RWPE1 (cell line): Measurements from ENCODE around the gene BCHE.

ENCODE experiments used
- CTCF ChIA-PET: fragments of 350-600 bp; sonication (Branson Sonifier 250); formaldehyde crosslinking; extraction: SDS; loops from one replicate; lab custom pipeline; 2021; lab: Yijun Ruan, JAX
- POLR2A ChIA-PET: fragments of 400-600 bp; formaldehyde crosslinking; extraction: SDS; loops from one replicate; lab custom pipeline; 2020; ENCODE audit warnings: antibody characterized with exemption; ENCODE audit not compliant: low non-redundant PET; lab: Yijun Ruan, JAX
- DNase-seq: peaks from one replicate; pipeline ENCODE4 v3.0.0; 2012; ENCODE audit warnings: low spot score
- H3K27ac ChIP-seq: fragments of 450-650 bp; 2 replicates; pipeline ENCODE4 v1.5.1; 2017
- TF ChIP-seq, protein P1 (sequence below): fragments of 450-650 bp; conservative IDR thresholded peaks from 2 replicates; pipeline ENCODE4 v1.5.1; 2017; ENCODE audit warnings: low read depth, mild to moderate bottlenecking

BCHE gene

GRCh38 chr3:165754219-165755007 lies 82.8 kb downstream of the BCHE start:
- DNase-seq: no peak
- ChIA-PET POLR2A (no interaction called here), CTCF (interaction anchor here (0.6 kb wide), 1 partner anchor 415 kb away, joined by 3 read pairs; no protein-coding TSS in a partner anchor)
- H3K27ac ChIP-seq: no peak overlapping the region
- TF ChIP-seq, protein P1, sequence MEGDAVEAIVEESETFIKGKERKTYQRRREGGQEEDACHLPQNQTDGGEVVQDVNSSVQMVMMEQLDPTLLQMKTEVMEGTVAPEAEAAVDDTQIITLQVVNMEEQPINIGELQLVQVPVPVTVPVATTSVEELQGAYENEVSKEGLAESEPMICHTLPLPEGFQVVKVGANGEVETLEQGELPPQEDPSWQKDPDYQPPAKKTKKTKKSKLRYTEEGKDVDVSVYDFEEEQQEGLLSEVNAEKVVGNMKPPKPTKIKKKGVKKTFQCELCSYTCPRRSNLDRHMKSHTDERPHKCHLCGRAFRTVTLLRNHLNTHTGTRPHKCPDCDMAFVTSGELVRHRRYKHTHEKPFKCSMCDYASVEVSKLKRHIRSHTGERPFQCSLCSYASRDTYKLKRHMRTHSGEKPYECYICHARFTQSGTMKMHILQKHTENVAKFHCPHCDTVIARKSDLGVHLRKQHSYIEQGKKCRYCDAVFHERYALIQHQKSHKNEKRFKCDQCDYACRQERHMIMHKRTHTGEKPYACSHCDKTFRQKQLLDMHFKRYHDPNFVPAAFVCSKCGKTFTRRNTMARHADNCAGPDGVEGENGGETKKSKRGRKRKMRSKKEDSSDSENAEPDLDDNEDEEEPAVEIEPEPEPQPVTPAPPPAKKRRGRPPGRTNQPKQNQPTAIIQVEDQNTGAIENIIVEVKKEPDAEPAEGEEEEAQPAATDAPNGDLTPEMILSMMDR: no peak

DNA sequence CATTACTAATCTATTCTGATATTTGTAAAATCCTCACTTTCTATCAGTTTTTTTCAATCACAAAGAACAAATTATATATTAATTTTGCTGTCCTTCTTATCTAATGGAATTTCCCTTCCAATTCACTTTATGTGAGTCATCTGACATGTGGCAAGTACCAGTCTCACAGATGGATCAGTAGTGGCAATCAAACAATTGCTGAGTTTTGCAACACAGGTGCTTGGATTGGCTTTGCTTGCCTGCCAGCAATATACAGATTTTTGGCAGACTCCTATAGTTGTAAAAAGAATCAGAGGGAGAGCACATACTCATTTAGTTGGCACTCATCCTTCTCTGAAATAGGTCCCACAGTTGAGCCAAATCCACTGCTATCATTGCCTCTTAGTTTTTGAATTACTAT lies 83.7 kb downstream of the BCHE start:
- TF ChIP-seq, protein P1: no peak
- peak; percentile 22 for DNase-seq
- H3K27ac ChIP-seq: no peak overlapping the region
- ChIA-PET CTCF (no interaction called here), POLR2A (no interaction called here)

DNA sequence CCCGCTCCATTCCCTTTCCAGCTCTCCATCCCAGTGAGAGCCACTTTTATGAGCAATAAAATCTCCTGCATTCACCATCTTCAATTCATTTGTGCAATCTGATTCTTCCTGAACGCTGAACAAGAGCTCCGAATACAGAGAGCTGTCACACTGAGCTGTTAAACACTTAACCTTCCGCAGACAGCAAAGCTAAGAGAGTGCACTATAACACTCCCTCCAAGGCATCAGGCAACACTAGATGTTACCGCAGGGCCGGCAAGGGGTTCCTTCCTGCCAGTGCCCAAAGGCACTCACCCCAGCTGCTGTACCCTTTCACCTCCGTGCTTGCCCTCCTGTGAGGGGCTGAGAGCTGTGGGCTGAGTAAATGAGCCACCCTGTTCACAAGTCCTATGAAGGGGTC lies 85.6 kb downstream of the BCHE start:
- POLR2A ChIA-PET: no interaction called here
- TF ChIP-seq, protein P1: no peak
- H3K27ac ChIP-seq: no peak overlapping the region
- CTCF ChIA-PET: no interaction called here
- no peak for DNase-seq

DNA sequence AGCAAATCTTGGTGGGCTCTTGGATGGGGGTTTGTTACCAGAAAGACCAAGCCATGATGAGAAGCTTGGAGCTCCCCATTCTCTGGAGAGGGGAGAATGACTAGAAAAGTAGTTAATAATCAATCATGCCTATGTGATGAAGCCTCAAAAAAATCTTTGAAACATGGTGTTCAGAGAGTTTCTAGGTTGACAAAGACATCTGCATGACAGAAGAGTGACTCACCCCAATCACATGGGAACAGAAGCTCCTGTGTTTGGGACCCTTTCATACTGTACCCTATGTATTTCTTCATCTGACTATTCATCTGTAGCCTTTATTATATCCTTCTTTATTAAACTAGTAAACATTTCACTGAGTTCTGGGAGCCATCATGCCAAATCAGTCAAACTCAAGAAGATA lies 87.4 kb downstream of the BCHE start:
- ChIA-PET CTCF (no interaction called here), POLR2A (no interaction called here)
- TF ChIP-seq, protein P1: no peak
- DNase-seq: no peak
- no peak overlapping the region for H3K27ac ChIP-seq

DNA sequence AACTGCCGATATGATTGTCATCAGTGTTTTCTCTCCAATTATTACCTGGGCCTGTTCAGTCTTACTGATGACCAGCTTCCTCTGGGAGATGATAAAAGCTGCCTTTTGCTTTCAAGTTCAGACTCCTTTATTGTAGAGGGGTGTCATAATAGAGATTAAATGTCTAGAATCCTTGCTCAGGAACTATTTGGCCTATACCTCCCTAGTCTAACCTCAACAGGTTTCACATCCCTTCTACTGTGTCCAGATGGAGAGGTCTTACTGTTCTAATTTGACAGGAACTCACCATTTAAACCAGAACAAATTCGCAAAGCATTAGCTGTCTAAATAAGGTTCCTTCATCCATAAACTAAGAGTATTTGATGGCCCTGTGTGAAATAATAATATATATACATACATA lies 88.0 kb downstream of the BCHE start:
- TF ChIP-seq, protein P1: no peak
- no peak overlapping the region for H3K27ac ChIP-seq
- no peak for DNase-seq
- POLR2A ChIA-PET: no interaction called here
- CTCF ChIA-PET: interaction anchor here (0.5 kb wide), 1 partner anchor 291 kb away, joined by 6 read pairs; no protein-coding TSS in a partner anchor

DNA sequence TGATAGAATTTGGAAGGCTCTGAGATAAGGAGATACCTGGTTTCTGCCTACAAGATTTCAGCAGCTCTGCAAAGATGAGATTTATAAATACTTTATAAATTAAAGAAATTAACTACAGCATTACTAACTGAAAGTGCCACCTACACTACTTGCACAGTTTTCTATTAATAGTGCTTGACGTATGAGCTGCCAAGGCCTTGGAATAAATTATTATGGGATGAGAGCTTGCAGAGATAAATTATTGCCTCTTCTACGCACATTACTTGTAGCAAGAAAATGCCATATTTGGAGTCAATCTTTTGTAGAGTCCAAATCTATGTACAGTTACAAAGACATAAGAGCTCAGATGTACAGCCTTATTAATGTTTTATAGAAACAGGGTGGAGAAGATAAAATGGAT lies 89.1 kb downstream of the BCHE start:
- ChIA-PET POLR2A (no interaction called here), CTCF (no interaction called here)
- TF ChIP-seq, protein P1: no peak
- H3K27ac ChIP-seq: no peak overlapping the region
- DNase-seq: no peak
